HepG2 (cell line): ENCODE results near the gene FGFR2.

Source experiments
- CEBPB ChIP-seq: IDR thresholded peaks from 2 replicates; pipeline ENCODE4 v1.6.1; 2011; ENCODE audit warnings: low read depth, low read length, improper control_type of control experiment, borderline replicate concordance
- MYC ChIP-seq: sonication (generic); formaldehyde crosslinking; IDR thresholded peaks from 2 replicates; pipeline ENCODE4 v1.9.0; 2021; ENCODE audit warnings: missing genetic modification reagents, borderline replicate concordance
- NFATC3 ChIP-seq: sonication (generic); formaldehyde crosslinking; IDR thresholded peaks from 2 replicates; pipeline ENCODE4 v1.5.1; 2020; ENCODE audit warnings: mild to moderate bottlenecking, missing genetic modification reagents
- POLR2AphosphoS5 ChIP-seq: IDR thresholded peaks from 2 replicates; pipeline ENCODE4 v1.6.1; 2012; ENCODE audit warnings: low read depth, low read length
- SP4 ChIP-seq: sonication (generic); formaldehyde crosslinking; IDR thresholded peaks from 2 replicates; pipeline ENCODE4 v1.8.1; 2023; ENCODE audit warnings: mild to moderate bottlenecking, missing genetic modification reagents
- SRF ChIP-seq: IDR thresholded peaks from 2 replicates; pipeline ENCODE4 v1.6.1; 2011; ENCODE audit warnings: mild to moderate bottlenecking, low read depth, low read length, moderate library complexity
- ZFP37 ChIP-seq: sonication (generic); formaldehyde crosslinking; IDR thresholded peaks from 2 replicates; pipeline ENCODE4 v1.4.0; 2020; ENCODE audit warnings: missing genetic modification reagents, borderline replicate concordance
- ZFP62 ChIP-seq: sonication (generic); formaldehyde crosslinking; IDR thresholded peaks from 2 replicates; pipeline ENCODE4 v1.4.0; 2020; ENCODE audit warnings: missing genetic modification reagents
- ZNF207 ChIP-seq: fragments of 450-650 bp; IDR thresholded peaks from 2 replicates; pipeline ENCODE4 v1.6.1; 2016; ENCODE audit warnings: antibody characterized with exemption, borderline replicate concordance
- ZNF557 ChIP-seq: sonication (generic); formaldehyde crosslinking; IDR thresholded peaks from 2 replicates; pipeline ENCODE4 v1.4.0; 2020; ENCODE audit warnings: missing genetic modification reagents
- ZNF558 ChIP-seq: sonication (generic); formaldehyde crosslinking; IDR thresholded peaks from 2 replicates; pipeline ENCODE4 v1.9.0; 2022; ENCODE audit warnings: mild to moderate bottlenecking, missing genetic modification reagents, borderline replicate concordance
- TF ChIP-seq, protein P1 (sequence below): sonication (generic); formaldehyde crosslinking; IDR thresholded peaks from 2 replicates; pipeline ENCODE4 v1.5.0; 2020; ENCODE audit warnings: mild to moderate bottlenecking, missing genetic modification reagents, moderate library complexity
- TF ChIP-seq, protein P2 (sequence below), 2 experiments: IDR thresholded peaks; 2 replicates each; pipeline ENCODE4 v1.6.1; 2011 to 2012; ENCODE audit warnings: low read length in 2 of 2, borderline replicate concordance in 1 of 2, low read depth in 1 of 2, mild to moderate bottlenecking in 1 of 2, moderate library complexity in 1 of 2
- TF ChIP-seq, protein P3 (sequence below): sonication (generic); formaldehyde crosslinking; IDR thresholded peaks from 2 replicates; pipeline ENCODE4 v1.4.0; 2020; ENCODE audit warnings: mild to moderate bottlenecking, missing genetic modification reagents

DNA sequence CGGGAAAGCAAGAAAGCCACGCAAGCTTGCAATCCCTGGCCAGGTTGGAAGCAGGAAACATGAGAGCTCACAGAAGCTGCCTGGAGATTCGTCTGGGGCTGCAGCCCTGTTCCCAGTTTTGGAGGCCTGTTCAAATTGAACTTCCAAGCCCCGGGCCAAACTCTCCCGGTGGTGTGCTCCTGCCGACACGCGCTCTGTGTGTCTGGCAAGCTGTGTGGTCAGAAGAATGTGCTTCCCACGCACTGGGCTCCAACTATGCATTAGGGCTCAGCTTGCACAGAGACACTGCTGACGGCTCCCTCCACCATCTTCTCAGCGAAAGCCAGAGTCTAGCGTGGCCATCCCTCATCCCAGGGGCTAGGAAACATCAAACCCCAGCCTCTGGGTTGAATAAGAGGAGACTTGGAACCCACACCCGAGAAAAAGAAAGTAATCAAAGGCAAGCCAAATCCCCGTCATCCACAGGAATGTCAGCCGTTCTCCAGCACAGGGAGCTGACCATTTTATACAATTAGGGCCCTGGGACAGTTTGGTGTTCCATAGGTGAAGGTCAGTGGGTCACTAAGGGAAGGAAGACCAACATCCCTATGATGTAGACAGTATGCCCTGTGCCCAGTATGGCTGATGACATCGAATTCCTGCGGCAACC is 107.2 kb downstream of the FGFR2 start:
- TF ChIP-seq, protein P1, sequence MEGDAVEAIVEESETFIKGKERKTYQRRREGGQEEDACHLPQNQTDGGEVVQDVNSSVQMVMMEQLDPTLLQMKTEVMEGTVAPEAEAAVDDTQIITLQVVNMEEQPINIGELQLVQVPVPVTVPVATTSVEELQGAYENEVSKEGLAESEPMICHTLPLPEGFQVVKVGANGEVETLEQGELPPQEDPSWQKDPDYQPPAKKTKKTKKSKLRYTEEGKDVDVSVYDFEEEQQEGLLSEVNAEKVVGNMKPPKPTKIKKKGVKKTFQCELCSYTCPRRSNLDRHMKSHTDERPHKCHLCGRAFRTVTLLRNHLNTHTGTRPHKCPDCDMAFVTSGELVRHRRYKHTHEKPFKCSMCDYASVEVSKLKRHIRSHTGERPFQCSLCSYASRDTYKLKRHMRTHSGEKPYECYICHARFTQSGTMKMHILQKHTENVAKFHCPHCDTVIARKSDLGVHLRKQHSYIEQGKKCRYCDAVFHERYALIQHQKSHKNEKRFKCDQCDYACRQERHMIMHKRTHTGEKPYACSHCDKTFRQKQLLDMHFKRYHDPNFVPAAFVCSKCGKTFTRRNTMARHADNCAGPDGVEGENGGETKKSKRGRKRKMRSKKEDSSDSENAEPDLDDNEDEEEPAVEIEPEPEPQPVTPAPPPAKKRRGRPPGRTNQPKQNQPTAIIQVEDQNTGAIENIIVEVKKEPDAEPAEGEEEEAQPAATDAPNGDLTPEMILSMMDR (CRISPR knock-in tag): no peak
- no peak for TF ChIP-seq ZFP37 (CRISPR knock-in tag)
- TF ChIP-seq, protein P2, sequence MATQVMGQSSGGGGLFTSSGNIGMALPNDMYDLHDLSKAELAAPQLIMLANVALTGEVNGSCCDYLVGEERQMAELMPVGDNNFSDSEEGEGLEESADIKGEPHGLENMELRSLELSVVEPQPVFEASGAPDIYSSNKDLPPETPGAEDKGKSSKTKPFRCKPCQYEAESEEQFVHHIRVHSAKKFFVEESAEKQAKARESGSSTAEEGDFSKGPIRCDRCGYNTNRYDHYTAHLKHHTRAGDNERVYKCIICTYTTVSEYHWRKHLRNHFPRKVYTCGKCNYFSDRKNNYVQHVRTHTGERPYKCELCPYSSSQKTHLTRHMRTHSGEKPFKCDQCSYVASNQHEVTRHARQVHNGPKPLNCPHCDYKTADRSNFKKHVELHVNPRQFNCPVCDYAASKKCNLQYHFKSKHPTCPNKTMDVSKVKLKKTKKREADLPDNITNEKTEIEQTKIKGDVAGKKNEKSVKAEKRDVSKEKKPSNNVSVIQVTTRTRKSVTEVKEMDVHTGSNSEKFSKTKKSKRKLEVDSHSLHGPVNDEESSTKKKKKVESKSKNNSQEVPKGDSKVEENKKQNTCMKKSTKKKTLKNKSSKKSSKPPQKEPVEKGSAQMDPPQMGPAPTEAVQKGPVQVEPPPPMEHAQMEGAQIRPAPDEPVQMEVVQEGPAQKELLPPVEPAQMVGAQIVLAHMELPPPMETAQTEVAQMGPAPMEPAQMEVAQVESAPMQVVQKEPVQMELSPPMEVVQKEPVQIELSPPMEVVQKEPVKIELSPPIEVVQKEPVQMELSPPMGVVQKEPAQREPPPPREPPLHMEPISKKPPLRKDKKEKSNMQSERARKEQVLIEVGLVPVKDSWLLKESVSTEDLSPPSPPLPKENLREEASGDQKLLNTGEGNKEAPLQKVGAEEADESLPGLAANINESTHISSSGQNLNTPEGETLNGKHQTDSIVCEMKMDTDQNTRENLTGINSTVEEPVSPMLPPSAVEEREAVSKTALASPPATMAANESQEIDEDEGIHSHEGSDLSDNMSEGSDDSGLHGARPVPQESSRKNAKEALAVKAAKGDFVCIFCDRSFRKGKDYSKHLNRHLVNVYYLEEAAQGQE (IDR thresholded peaks at IDR 0.05; ENCODE audit: borderline replicate concordance in 1 of 2, low read depth in 1 of 2, low read length in 2 of 2): no peak
- no peak for TF ChIP-seq POLR2AphosphoS5
- no peak for TF ChIP-seq ZNF558
- no peak for TF ChIP-seq ZNF557 (CRISPR knock-in tag)
- no peak for TF ChIP-seq SRF
- no peak for TF ChIP-seq ZNF207
- TF ChIP-seq, protein P3, sequence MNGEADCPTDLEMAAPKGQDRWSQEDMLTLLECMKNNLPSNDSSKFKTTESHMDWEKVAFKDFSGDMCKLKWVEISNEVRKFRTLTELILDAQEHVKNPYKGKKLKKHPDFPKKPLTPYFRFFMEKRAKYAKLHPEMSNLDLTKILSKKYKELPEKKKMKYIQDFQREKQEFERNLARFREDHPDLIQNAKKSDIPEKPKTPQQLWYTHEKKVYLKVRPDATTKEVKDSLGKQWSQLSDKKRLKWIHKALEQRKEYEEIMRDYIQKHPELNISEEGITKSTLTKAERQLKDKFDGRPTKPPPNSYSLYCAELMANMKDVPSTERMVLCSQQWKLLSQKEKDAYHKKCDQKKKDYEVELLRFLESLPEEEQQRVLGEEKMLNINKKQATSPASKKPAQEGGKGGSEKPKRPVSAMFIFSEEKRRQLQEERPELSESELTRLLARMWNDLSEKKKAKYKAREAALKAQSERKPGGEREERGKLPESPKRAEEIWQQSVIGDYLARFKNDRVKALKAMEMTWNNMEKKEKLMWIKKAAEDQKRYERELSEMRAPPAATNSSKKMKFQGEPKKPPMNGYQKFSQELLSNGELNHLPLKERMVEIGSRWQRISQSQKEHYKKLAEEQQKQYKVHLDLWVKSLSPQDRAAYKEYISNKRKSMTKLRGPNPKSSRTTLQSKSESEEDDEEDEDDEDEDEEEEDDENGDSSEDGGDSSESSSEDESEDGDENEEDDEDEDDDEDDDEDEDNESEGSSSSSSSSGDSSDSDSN (CRISPR knock-in tag): no peak
- TF ChIP-seq NFATC3: no peak
- no peak for TF ChIP-seq ZFP62
- no peak for TF ChIP-seq SP4 (CRISPR knock-in tag)
- no peak for TF ChIP-seq CEBPB
- no peak for TF ChIP-seq MYC (CRISPR knock-in tag)
